WERI-Rb-1 (cell line): Measurements from ENCODE around the gene NES.
"Not testable (repeated sequence)": the region's sequence is repeated elsewhere in the genome, so short reads cannot be mapped to it uniquely, and the experiment has no call there.

Experiments used
- DNase-seq: peaks from one replicate; pipeline ENCODE4 v3.0.0-alpha.2; 2020
- H3K27ac ChIP-seq: fragments of 250-450 bp; sonication (Bioruptor Pico); 2 replicates; pipeline ENCODE4 v1.5.1; 2020; ENCODE audit warnings: mild to moderate bottlenecking, moderate library complexity
- H3K27me3 ChIP-seq: fragments of 250-450 bp; sonication (Bioruptor Pico); 2 replicates; pipeline ENCODE4 v1.5.1; 2021; ENCODE audit warnings: mild to moderate bottlenecking, low read depth, moderate library complexity; ENCODE audit not compliant: insufficient read depth, severe bottlenecking
- H3K36me3 ChIP-seq: fragments of 250-450 bp; sonication (Bioruptor Pico); 2 replicates; pipeline ENCODE4 v1.5.1; 2020; ENCODE audit warnings: mild to moderate bottlenecking, moderate library complexity
- H3K4me3 ChIP-seq: 2 replicates; pipeline ENCODE4 v1.5.1; 2011; ENCODE audit warnings: low read depth, mild to moderate bottlenecking, control low read depth, low read length
- H3K9me3 ChIP-seq: fragments of 250-450 bp; sonication (Bioruptor Pico); 2 replicates; pipeline ENCODE4 v1.5.1; 2021; ENCODE audit warnings: mild to moderate bottlenecking, moderate library complexity; ENCODE audit not compliant: severe bottlenecking
- CTCF ChIP-seq: IDR thresholded peaks from 2 replicates; pipeline ENCODE4 v1.5.1; 2011; ENCODE audit warnings: low read depth, mild to moderate bottlenecking, control low read depth, inconsistent platforms, low read length

The NES gene

DNA sequence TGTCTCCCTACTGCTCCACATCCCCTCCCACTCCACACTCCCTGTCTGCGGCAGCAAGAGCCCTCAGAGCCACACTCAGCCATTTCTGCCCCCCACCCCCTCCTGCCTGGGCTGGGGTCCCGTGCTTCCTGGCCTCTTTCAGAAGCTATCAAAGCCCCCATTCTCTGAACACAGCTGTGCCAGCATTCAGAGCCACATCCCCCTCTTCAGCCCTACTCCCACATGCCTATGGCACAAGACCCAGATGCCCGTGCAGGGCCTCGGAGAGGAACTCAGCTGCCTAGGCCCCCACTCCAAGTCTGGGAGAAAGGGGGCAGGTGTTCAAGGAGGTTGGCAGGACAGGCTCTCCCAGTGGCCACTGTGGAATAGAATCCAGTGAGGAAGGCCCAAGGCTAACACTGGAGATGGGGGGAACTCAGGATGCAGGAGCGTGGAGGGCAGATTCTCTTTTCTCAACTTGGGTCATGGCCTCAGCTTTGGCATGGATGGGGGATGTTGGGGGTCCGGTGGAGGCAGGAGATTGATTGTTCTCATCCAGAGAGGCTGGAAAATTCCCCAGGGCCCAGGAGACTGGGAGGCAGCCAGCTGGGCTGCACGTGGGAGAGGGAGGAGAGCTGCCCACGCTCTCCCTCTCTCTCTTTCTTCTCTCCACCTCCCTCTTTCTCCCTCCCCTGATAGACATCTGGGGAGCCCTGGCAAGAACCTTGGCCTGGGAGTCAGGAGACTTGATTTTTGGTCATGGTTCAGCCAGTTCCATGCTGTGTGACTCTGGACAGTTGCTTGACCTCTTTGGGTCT, 38.8 kb downstream of the NES start:
- Histone ChIP-seq H3K9me3 (no peaks in the 10 kb centered on the region), H3K27me3 (peaks cover 5% of the 10 kb centered on the region), H3K27ac (no peak overlapping the region), H3K4me3 (no peak overlapping the region), H3K36me3 (no peaks in the 10 kb centered on the region)
- no peak for DNase-seq
- no peak for TF ChIP-seq CTCF

- Histone ChIP-seq H3K27me3 (no peaks in the 10 kb centered on the region), H3K36me3 (no peaks in the 10 kb centered on the region), H3K9me3 (no peaks in the 10 kb centered on the region), H3K27ac (no peak overlapping the region), H3K4me3 (no peak overlapping the region)
- no peak for TF ChIP-seq CTCF
- no peak for DNase-seq
Observed at GRCh38 chr1:156632355-156632754, 44.9 kb downstream of the NES start.

GRCh38 chr1:156631152-156631551, 46.1 kb downstream of the NES start:
- not testable (repeated sequence) for H3K36me3 ChIP-seq, H3K9me3 ChIP-seq, DNase-seq, H3K4me3 ChIP-seq, H3K27ac ChIP-seq, H3K27me3 ChIP-seq

- DNase-seq = no peak
- H3K27ac ChIP-seq = no peak overlapping the region
- no peak overlapping the region for H3K4me3 ChIP-seq
- TF ChIP-seq CTCF = no peak
- no peaks in the 10 kb centered on the region for H3K9me3 ChIP-seq
- H3K36me3 ChIP-seq = no peaks in the 10 kb centered on the region
- peaks cover 7% of the 10 kb centered on the region for H3K27me3 ChIP-seq
Observed at GRCh38 chr1:156629823-156630449, 47.3 kb downstream of the NES start.

DNA sequence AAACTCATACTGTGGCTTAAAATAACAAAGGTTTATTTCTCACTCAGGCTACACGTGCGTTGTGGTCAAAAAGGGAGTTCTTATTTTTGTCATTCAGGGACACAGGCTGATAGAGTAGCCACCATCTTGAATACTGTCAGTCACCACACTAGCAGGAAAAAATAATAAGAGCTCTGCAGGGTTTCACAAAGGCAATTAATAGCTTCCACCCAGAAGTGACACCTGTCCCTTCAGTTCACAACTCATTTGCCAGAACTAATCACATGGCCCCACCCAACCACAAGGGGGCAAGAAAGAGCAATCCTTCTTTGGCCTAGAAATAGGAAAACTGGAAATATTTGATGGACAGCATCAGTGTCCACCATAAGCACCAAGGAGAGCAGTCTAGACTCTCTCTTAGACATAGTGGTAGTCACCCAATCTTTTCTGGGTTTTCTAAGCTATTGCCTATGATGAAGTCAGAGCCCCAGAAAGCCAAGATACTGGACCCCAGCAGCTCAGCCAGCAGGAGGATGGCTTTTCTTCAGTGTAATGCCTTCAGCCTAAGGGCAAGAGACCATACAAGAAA, 49.8 kb downstream of the NES start:
- Histone ChIP-seq H3K4me3 (no peak overlapping the region), H3K27me3 (peaks cover 15% of the 10 kb centered on the region), H3K27ac (no peak overlapping the region), H3K36me3 (no peaks in the 10 kb centered on the region), H3K9me3 (no peaks in the 10 kb centered on the region)
- TF ChIP-seq CTCF = peak; percentile 88
- peak; percentile 83 for DNase-seq

GRCh38 chr1:156626079-156626438, 51.1 kb downstream of the NES start:
- Histone ChIP-seq H3K36me3 (no peaks in the 10 kb centered on the region), H3K27ac (no peak overlapping the region), H3K9me3 (no peaks in the 10 kb centered on the region), H3K4me3 (no peak overlapping the region), H3K27me3 (peaks cover 15% of the 10 kb centered on the region)
- no peak for DNase-seq
- no peak for TF ChIP-seq CTCF
